ENCODE measurements around the gene LAMC2. TPM values are rescaled to one million over a fixed set of nuclear protein-coding genes. Genes with fewer than 3 reads are reported as not detected.

LAMC2 gene
- total and polyA plus RNA-seq, 11 donors = 0.50 to 15.4 (median 1.5) TPM

GRCh38 chr1:183285256-183285655 is 99.2 kb downstream of the LAMC2 start:
- TF ChIP-seq CTCF (IDR thresholded peaks at IDR 0.05) (no peak), POLR2A (IDR thresholded peaks at IDR 0.05) (no peak)
- WGBS, 4 donors = 94 to 100% (median 96%) methylated on average over 1 of the region's 1 CpG
- ATAC-seq = no peak
- peak overlapping the region in 3 of 12 donors; percentile 85 to 91 (median 88) for H3K27ac ChIP-seq
- H3K4me3 ChIP-seq = no peak overlapping the region
- H3K36me3 ChIP-seq = no peaks in the 10 kb centered on the region
- H3K4me1 ChIP-seq = peaks cover 0 to 76% (median 58%) of the 10 kb centered on the region in 12 donors
- H3K9me3 ChIP-seq = peaks cover 0 to 5% (median 0%) of the 10 kb centered on the region in 12 donors
- no peak for DNase-seq
- intact Hi-C loops (cut with DNase I) = loop anchor here in 6 of 10 donors (2.0 to 10.0 kb wide), 5 partner anchors 20 to 350 kb away; partner anchors contain the start of genes ARPC5 (in 1 of the 6) and SMG7 (in 1 of the 6)
- H3K27me3 ChIP-seq = no peaks in the 10 kb centered on the region

- peaks cover 0 to 76% (median 58%) of the 10 kb centered on the region in 12 donors for H3K4me1 ChIP-seq
- H3K9me3 ChIP-seq = peaks cover 0 to 5% (median 0%) of the 10 kb centered on the region in 12 donors
- no peaks in the 10 kb centered on the region for H3K27me3 ChIP-seq
- no peak for ATAC-seq
- no peak for DNase-seq
- H3K27ac ChIP-seq = peak overlapping the region in 9 of 12 donors; percentile 76 to 95 (median 88)
- no peak overlapping the region for H3K4me3 ChIP-seq
- no peaks in the 10 kb centered on the region for H3K36me3 ChIP-seq
- intact Hi-C loops (cut with DNase I) = loop anchor here in 6 of 10 donors (2.0 to 10.0 kb wide), 5 partner anchors 21 to 349 kb away; partner anchors contain the start of genes ARPC5 (in 1 of the 6) and SMG7 (in 1 of the 6)
- 80 to 97% (median 88%) methylated on average over 4 of the region's 4 CpGs for WGBS, 4 donors
- TF ChIP-seq POLR2A (IDR thresholded peaks at IDR 0.05) (no peak), CTCF (IDR thresholded peaks at IDR 0.05) (no peak)
Observed at GRCh38 chr1:183285746-183286145, 99.7 kb downstream of the LAMC2 start.

- H3K27me3 ChIP-seq = no peaks in the 10 kb centered on the region
- TF ChIP-seq POLR2A (IDR thresholded peaks at IDR 0.05) (no peak), CTCF (IDR thresholded peaks at IDR 0.05) (no peak)
- H3K36me3 ChIP-seq = no peaks in the 10 kb centered on the region
- 0 to 28% (median 17%) methylated on average over 4 to 5 of the region's 5 CpGs for WGBS, 4 donors
- H3K9me3 ChIP-seq = peaks cover 0 to 5% (median 0%) of the 10 kb centered on the region in 12 donors
- no peak overlapping the region for H3K4me3 ChIP-seq
- peak overlapping the region; percentile 69 to 95 (median 83) for H3K27ac ChIP-seq
- DNase-seq = peak; percentile 82 to 94 (median 85)
- H3K4me1 ChIP-seq = peaks cover 0 to 74% (median 52%) of the 10 kb centered on the region in 12 donors
- ATAC-seq = peak; percentile 91 to 94 (median 92)
- intact Hi-C loops (cut with DNase I) = loop anchor here in 5 of 10 donors (10.0 kb wide), 4 partner anchors 188 to 348 kb away; partner anchors contain the start of genes ARPC5 (in 1 of the 5) and SMG7 (in 1 of the 5)
Observed at GRCh38 chr1:183287191-183287675, 101.2 kb downstream of the LAMC2 start.

GRCh38 chr1:183288583-183288982 is 102.5 kb downstream of the LAMC2 start:
- Histone ChIP-seq H3K4me1 (peaks cover 0 to 61% (median 43%) of the 10 kb centered on the region in 12 donors), H3K9me3 (peaks cover 0 to 5% (median 0%) of the 10 kb centered on the region in 12 donors), H3K27ac (peak overlapping the region; percentile 6 to 95 (median 83)), H3K36me3 (no peaks in the 10 kb centered on the region), H3K4me3 (no peak overlapping the region), H3K27me3 (no peaks in the 10 kb centered on the region)
- DNase-seq = no peak
- intact Hi-C loops (cut with DNase I) = loop anchor here in 5 of 10 donors (10.0 kb wide), 4 partner anchors 186 to 346 kb away; partner anchors contain the start of genes ARPC5 (in 1 of the 5) and SMG7 (in 1 of the 5)
- ATAC-seq = no peak
- 62 to 78% (median 68%) methylated on average over 2 of the region's 2 CpGs for WGBS, 4 donors
- TF ChIP-seq CTCF (IDR thresholded peaks at IDR 0.05) (no peak), POLR2A (IDR thresholded peaks at IDR 0.05) (no peak)
